Parathyroid adenoma (tissue), 2 donors: ENCODE measurements around the gene CMC4.

Experiments used
- H2AFZ ChIP-seq: fragments of 300-600 bp; sonication (generic); one replicate; pipeline ENCODE4 v1.7.0; 2017; ENCODE audit warnings: antibody characterized with exemption, mild to moderate bottlenecking
- H3K27ac ChIP-seq: fragments of 300-600 bp; sonication (generic); one replicate; pipeline ENCODE4 v1.7.0; 2017
- H3K27me3 ChIP-seq: fragments of 300-600 bp; sonication (generic); one replicate; pipeline ENCODE4 v1.7.0; 2017; ENCODE audit warnings: low read length; ENCODE audit not compliant: control insufficient read depth, insufficient read depth
- H3K36me3 ChIP-seq: fragments of 300-600 bp; sonication (generic); one replicate; pipeline ENCODE4 v1.7.0; 2017; ENCODE audit warnings: low read length; ENCODE audit not compliant: control insufficient read depth, insufficient read depth
- H3K4me1 ChIP-seq: fragments of 300-600 bp; sonication (generic); one replicate; pipeline ENCODE4 v1.7.0; 2017; ENCODE audit warnings: control low read depth
- H3K4me2 ChIP-seq: fragments of 300-600 bp; sonication (generic); one replicate; pipeline ENCODE4 v1.7.0; 2017; ENCODE audit warnings: low read length
- H3K4me3 ChIP-seq: fragments of 300-600 bp; sonication (generic); one replicate; pipeline ENCODE4 v1.7.0; 2017; ENCODE audit warnings: low read depth, low read length
- H3K79me2 ChIP-seq: fragments of 300-600 bp; sonication (generic); one replicate; pipeline ENCODE4 v1.7.0; 2017; ENCODE audit warnings: control low read depth
- H3K9ac ChIP-seq: fragments of 300-600 bp; sonication (generic); one replicate; pipeline ENCODE4 v1.7.0; 2017; ENCODE audit warnings: mild to moderate bottlenecking
- H3K9me3 ChIP-seq: fragments of 300-600 bp; sonication (generic); one replicate; pipeline ENCODE4 v1.7.0; 2017; ENCODE audit warnings: low read length; ENCODE audit not compliant: control insufficient read depth
- TF ChIP-seq, protein P1 (sequence below): fragments of 300-600 bp; sonication (generic); IDR thresholded peaks from one replicate; pipeline ENCODE4 v1.7.0; 2017; ENCODE audit warnings: antibody characterized with exemption, mild to moderate bottlenecking
- donor health status: primary hyperparathyroidism.

CMC4 gene, protein sequence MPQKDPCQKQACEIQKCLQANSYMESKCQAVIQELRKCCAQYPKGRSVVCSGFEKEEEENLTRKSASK

DNA sequence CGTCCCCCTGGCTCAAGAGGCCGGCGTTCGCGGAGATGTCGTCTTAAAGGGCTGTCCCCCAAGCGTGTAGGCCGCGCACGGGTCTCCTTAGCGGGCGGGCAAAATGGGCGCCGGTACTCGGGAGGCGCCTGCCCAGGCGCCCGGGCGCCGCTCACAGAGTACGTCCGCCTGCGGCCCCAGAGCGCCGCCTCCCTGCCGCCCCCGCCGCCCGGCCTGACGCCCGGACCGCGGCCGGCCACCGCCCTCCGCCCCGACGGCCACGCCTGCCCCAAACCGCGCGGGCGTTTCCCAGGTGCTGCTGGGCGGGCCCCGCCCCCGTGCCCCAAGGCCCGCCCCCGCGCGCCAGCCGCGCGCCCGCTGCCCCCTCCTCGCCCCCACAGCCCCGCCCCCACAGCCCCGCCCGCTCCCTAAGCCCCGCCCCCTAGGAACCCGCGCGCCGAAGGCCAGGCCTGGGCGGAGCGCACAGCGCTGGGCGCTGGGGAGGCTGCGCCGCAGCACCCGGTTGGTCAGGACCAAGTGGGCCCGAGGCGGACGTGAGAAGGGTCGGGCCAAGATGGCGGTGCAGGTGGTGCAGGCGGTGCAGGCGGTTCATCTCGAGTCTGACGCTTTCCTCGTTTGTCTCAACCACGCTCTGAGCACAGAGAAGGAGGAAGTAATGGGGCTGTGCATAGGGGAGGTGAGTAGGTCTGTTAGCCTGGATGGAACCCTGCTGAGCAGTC is at the start of gene CMC4, which contains the start of the genes BRCC3 and MTCP1:
TSS of gene CMC4 (minus strand) at position 162 of the 719 bp plus-strand sequence. CDS start 7,113 bp downstream, outside the sequence.
TSS of gene BRCC3 (plus strand) at position 534 of the 719 bp plus-strand sequence. CDS start at position 554, 20 bp downstream.
TSS of gene MTCP1 (minus strand) at position 162 of the 719 bp plus-strand sequence. CDS start 5,126 bp downstream, outside the sequence.
- Histone ChIP-seq H3K36me3 (no peaks in the 10 kb centered on the region), H3K27ac (peak within 1 kb of the TSS; percentile 84)
- TF ChIP-seq, protein P1, sequence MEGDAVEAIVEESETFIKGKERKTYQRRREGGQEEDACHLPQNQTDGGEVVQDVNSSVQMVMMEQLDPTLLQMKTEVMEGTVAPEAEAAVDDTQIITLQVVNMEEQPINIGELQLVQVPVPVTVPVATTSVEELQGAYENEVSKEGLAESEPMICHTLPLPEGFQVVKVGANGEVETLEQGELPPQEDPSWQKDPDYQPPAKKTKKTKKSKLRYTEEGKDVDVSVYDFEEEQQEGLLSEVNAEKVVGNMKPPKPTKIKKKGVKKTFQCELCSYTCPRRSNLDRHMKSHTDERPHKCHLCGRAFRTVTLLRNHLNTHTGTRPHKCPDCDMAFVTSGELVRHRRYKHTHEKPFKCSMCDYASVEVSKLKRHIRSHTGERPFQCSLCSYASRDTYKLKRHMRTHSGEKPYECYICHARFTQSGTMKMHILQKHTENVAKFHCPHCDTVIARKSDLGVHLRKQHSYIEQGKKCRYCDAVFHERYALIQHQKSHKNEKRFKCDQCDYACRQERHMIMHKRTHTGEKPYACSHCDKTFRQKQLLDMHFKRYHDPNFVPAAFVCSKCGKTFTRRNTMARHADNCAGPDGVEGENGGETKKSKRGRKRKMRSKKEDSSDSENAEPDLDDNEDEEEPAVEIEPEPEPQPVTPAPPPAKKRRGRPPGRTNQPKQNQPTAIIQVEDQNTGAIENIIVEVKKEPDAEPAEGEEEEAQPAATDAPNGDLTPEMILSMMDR, result no peak

DNA sequence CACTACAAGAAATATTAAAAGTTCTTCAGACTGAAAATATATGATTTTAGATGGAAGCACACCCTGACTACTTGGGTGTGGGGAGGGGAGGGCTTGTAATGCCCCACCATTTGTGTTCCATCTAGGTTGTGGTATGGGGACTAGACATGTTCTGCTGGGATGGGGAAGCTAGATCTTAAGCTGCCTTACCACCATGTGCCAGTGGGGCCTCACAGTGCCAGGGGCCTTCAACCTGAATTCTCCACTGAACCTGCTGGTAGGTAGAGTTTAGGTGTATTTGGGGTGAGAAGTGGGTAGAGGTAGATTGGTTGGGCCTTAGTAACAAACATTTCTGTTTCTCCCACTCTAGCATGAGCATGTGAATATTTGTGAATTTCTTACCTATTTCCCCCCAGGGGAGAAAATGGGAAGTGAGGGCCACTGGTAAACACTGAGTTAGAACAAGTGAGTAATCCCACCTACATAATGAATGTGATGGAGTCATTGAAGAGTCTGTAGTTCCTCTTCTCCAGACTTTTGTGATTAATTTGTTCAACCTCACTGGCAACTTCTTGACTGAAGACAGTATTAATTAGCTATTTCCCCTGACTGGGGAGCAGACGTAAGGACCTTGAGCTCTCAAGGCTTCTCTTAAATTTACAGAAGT is 44.4 kb upstream of the CMC4 start:
- H3K27me3 ChIP-seq, result no peaks in the 10 kb centered on the region
- H3K9me3 ChIP-seq, result no peaks in the 10 kb centered on the region
- H3K27ac ChIP-seq, result no peak overlapping the region
- TF ChIP-seq, protein P1, result no peak
- no peak overlapping the region for H3K9ac ChIP-seq
- H3K36me3 ChIP-seq, result no peaks in the 10 kb centered on the region
- H3K4me2 ChIP-seq, result no peak overlapping the region
- no peak overlapping the region for H2AFZ ChIP-seq
- H3K4me1 ChIP-seq, result no peaks in the 10 kb centered on the region
- no peak overlapping the region for H3K4me3 ChIP-seq
- no peaks in the 10 kb centered on the region for H3K79me2 ChIP-seq

More for the DNA sequence above, at the start of gene CMC4, which contains the start of the genes BRCC3 and MTCP1:
- Histone ChIP-seq H2AFZ (peak within 1 kb of the TSS; percentile 86), H3K9ac (peak within 1 kb of the TSS; percentile 92), H3K9me3 (no peaks in the 10 kb centered on the region), H3K4me3 (peak within 1 kb of the TSS; percentile 71), H3K27me3 (no peaks in the 10 kb centered on the region), H3K4me2 (peak within 1 kb of the TSS; percentile 75), H3K79me2 (peaks cover 2% of the 10 kb centered on the region), H3K4me1 (peaks cover 4% of the 10 kb centered on the region)

DNA sequence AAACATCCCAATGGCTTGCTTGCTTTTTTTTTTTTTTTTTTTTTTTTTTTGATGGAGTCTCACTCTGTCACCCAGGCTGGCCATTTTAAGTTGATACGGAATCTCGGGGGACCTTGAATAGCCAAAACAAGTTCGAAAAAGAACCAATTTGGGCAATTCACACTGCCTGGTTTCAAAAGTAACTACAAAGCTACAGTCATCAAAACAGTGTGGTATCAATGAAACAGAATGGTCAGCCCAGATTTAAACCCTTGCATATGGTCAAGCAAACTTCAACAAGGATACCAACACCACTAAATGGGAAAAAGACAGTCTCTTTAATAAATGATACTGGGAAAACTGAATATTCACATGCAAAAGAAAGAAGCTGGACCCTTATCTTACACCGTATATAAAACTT is 42.2 kb upstream of the CMC4 start:
- Histone ChIP-seq H2AFZ (no peak overlapping the region), H3K36me3 (no peaks in the 10 kb centered on the region), H3K27me3 (no peaks in the 10 kb centered on the region), H3K4me1 (no peaks in the 10 kb centered on the region), H3K27ac (no peak overlapping the region), H3K79me2 (no peaks in the 10 kb centered on the region), H3K9me3 (no peaks in the 10 kb centered on the region), H3K4me2 (no peak overlapping the region), H3K4me3 (no peak overlapping the region), H3K9ac (no peak overlapping the region)
- TF ChIP-seq, protein P1, result no peak

DNA sequence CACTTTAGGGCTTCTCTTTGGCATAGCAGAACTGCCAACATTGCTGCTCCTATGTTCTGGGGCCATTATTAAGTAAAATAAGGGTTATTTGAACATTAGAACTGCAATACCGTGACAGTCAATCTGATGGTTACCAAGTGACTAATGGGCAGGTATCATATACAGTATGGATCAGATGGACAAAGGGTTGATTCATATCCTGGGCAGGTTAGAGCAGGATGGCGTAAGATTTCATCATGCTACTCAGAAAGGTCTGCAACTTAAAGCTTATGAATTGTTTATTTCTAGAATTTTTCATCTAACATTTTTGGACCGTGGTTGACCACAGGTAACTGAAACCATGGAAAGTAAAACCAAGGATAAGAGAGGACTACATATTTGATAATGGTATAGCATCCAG is 41.2 kb upstream of the CMC4 start:
- H3K79me2 ChIP-seq, result no peaks in the 10 kb centered on the region
- no peaks in the 10 kb centered on the region for H3K9me3 ChIP-seq
- no peak overlapping the region for H3K4me3 ChIP-seq
- TF ChIP-seq, protein P1, result no peak
- H3K9ac ChIP-seq, result no peak overlapping the region
- H3K4me1 ChIP-seq, result no peaks in the 10 kb centered on the region
- H3K27me3 ChIP-seq, result no peaks in the 10 kb centered on the region
- no peak overlapping the region for H2AFZ ChIP-seq
- H3K36me3 ChIP-seq, result no peaks in the 10 kb centered on the region
- no peak overlapping the region for H3K27ac ChIP-seq
- H3K4me2 ChIP-seq, result no peak overlapping the region
